GM12864 (cell line): ENCODE data around the gene SSTR4.

Source experiments
- DNase-seq: peaks from one replicate; pipeline ENCODE4 v3.0.0-alpha.2; 2011; ENCODE audit warnings: low read depth
- H3K4me3 ChIP-seq: 2 replicates; pipeline ENCODE4 v1.5.1; 2011; ENCODE audit warnings: mild to moderate bottlenecking, low read depth, low read length, control low read depth
- TF ChIP-seq, protein P1 (sequence below): IDR thresholded peaks from 2 replicates; pipeline ENCODE4 v1.5.1; 2011; ENCODE audit warnings: low read depth, mild to moderate bottlenecking, moderate library complexity, low read length, control low read depth, inconsistent platforms; ENCODE audit errors: missing control alignments

Gene SSTR4

DNA sequence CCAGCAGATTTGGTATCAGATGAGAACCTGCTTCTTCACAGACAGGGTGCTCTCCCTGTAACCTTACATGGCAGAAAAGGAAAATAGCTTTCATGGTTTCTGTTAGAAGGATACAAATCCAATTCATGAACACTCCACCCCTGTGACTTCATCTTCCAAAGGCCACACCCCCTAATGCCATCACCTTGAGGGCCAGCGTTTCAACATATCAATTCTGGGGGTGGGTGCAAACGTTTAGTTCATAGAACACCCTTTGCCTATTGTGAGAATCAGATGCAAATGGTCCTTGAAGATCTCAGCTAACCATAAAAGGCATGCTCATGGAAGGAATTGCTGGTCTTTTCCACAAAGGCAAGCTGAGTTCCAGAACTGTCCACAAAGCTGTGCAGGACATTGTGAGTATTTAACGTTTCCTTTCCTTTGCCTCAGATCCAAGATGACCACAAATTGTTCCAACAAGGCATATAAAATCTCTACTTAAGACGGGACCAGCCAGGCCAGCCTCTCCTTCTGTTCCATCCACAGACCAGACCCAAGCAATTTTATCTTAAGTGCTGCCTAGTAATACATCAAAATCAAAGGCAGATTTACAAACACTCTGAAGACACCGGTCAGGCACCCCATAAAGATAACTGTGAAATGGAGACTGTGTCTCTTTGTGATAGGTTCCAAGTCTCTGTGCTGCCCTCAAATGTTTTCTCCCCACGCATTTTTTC, 34.7 kb upstream of the SSTR4 start:
- no peak overlapping the region for H3K4me3 ChIP-seq
- TF ChIP-seq, protein P1, sequence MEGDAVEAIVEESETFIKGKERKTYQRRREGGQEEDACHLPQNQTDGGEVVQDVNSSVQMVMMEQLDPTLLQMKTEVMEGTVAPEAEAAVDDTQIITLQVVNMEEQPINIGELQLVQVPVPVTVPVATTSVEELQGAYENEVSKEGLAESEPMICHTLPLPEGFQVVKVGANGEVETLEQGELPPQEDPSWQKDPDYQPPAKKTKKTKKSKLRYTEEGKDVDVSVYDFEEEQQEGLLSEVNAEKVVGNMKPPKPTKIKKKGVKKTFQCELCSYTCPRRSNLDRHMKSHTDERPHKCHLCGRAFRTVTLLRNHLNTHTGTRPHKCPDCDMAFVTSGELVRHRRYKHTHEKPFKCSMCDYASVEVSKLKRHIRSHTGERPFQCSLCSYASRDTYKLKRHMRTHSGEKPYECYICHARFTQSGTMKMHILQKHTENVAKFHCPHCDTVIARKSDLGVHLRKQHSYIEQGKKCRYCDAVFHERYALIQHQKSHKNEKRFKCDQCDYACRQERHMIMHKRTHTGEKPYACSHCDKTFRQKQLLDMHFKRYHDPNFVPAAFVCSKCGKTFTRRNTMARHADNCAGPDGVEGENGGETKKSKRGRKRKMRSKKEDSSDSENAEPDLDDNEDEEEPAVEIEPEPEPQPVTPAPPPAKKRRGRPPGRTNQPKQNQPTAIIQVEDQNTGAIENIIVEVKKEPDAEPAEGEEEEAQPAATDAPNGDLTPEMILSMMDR, result no peak
- no peak for DNase-seq

DNA sequence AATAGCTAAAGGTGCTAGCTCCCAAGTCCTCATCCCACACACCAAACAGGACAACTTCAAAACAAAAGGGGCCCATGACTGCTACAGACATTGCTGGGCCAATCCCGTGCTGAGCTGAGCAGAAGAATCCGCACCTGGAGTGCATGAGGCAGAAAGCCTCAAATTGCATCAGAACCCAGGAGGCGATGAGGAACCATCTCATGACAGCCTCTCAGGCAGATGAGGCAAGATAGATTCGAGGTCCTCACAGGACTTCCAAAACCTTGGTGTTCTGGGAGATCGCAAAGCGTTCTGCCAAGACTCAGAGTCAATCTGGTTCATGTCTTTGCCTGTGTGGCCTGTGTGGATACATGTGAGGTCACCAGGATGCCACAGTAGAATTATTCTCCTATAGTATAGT, 32.8 kb upstream of the SSTR4 start:
- no peak for DNase-seq
- TF ChIP-seq, protein P1, result no peak
- H3K4me3 ChIP-seq, result no peak overlapping the region

- TF ChIP-seq, protein P1, result no peak
- DNase-seq, result no peak
- H3K4me3 ChIP-seq, result no peak overlapping the region
Observed at GRCh38 chr20:23003077-23003635, 32.0 kb upstream of the SSTR4 start.

- TF ChIP-seq, protein P1, result no peak
- no peak overlapping the region for H3K4me3 ChIP-seq
- DNase-seq, result no peak
Observed at GRCh38 chr20:23003881-23004460, 31.1 kb upstream of the SSTR4 start.

DNA sequence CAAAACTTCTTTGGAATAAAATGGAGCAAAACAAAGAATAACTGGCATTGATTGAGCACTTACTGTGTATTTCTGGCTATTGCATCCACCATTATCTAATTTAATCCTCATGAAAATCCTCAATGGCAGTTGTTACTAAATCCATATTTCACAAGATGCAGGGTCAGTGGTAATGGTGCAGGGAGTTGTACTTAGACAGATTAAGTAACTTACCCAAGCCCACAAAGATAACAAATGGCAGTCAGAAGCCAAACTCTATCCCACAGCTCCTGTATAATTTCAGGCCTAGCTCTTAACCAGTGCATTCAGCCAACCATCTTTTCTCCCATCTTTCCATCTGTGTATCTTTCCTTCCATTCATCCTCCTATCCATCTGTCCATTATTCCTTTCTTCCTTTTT, 29.3 kb upstream of the SSTR4 start:
- DNase-seq, result no peak
- H3K4me3 ChIP-seq, result no peak overlapping the region
- TF ChIP-seq, protein P1, result no peak

GRCh38 chr20:23007462-23007861, 27.6 kb upstream of the SSTR4 start:
- no peak for DNase-seq
- no peak overlapping the region for H3K4me3 ChIP-seq
- TF ChIP-seq, protein P1, result no peak
